ENCODE measurements around the gene PIEZO2.

The PIEZO2 gene

GRCh38 chr18:11165138-11165537, 15.8 kb upstream of the PIEZO2 start:
- H3F3A ChIP-seq (ENCODE audit: control insufficient read depth, insufficient read depth), result no peaks in the 10 kb centered on the region
- H3K27ac ChIP-seq (ENCODE audit: low read depth, low read length), result no peak overlapping the region
- H3K9me3 ChIP-seq (ENCODE audit: control insufficient read depth, insufficient read depth, low read length), result no peaks in the 10 kb centered on the region
- no peaks in the 10 kb centered on the region for H3K9me2 ChIP-seq (replicated peaks; ENCODE audit: control insufficient read depth, low read length)
- no peak overlapping the region for H3K4me3 ChIP-seq (ENCODE audit: low read length)
- no peak for TF ChIP-seq EZH2phosphoT487 (IDR thresholded peaks at IDR 0.05; ENCODE audit: borderline replicate concordance, low read length)
- TF ChIP-seq CTCF (IDR thresholded peaks at IDR 0.05; ENCODE audit: low read depth, low read length, poor library complexity, severe bottlenecking), result no peak
- H3K4me1 ChIP-seq (ENCODE audit: control insufficient read depth, low read length), result no peaks in the 10 kb centered on the region
- H3K27me3 ChIP-seq (ENCODE audit: control insufficient read depth, low read length), result no peaks in the 10 kb centered on the region
- no peak overlapping the region for H3K4me2 ChIP-seq (ENCODE audit: low read length)
- no peaks in the 10 kb centered on the region for H4K20me1 ChIP-seq (ENCODE audit: control insufficient read depth, insufficient read depth, low read depth, low read length)
- no peaks in the 10 kb centered on the region for H3K79me2 ChIP-seq (ENCODE audit: control insufficient read depth, low read length)
- no peaks in the 10 kb centered on the region for H3K36me3 ChIP-seq (ENCODE audit: control insufficient read depth, low read length)

GRCh38 chr18:11163665-11164064, 14.3 kb upstream of the PIEZO2 start:
- H3K9me2 ChIP-seq (replicated peaks; ENCODE audit: control insufficient read depth, low read length), result no peaks in the 10 kb centered on the region
- H3K79me2 ChIP-seq (ENCODE audit: control insufficient read depth, low read length), result no peaks in the 10 kb centered on the region
- TF ChIP-seq CTCF (IDR thresholded peaks at IDR 0.05; ENCODE audit: low read depth, low read length, poor library complexity, severe bottlenecking) (no peak), EZH2phosphoT487 (IDR thresholded peaks at IDR 0.05; ENCODE audit: borderline replicate concordance, low read length) (no peak)
- no peak overlapping the region for H3K4me3 ChIP-seq (ENCODE audit: low read length)
- H3K27me3 ChIP-seq (ENCODE audit: control insufficient read depth, low read length), result no peaks in the 10 kb centered on the region
- H3K36me3 ChIP-seq (ENCODE audit: control insufficient read depth, low read length), result no peaks in the 10 kb centered on the region
- no peak overlapping the region for H3K4me2 ChIP-seq (ENCODE audit: low read length)
- H4K20me1 ChIP-seq (ENCODE audit: control insufficient read depth, insufficient read depth, low read depth, low read length), result no peaks in the 10 kb centered on the region
- no peaks in the 10 kb centered on the region for H3K4me1 ChIP-seq (ENCODE audit: control insufficient read depth, low read length)
- no peaks in the 10 kb centered on the region for H3F3A ChIP-seq (ENCODE audit: control insufficient read depth, insufficient read depth)
- no peak overlapping the region for H3K27ac ChIP-seq (ENCODE audit: low read depth, low read length)
- no peaks in the 10 kb centered on the region for H3K9me3 ChIP-seq (ENCODE audit: control insufficient read depth, insufficient read depth, low read length)

- Histone ChIP-seq H3K4me1 (ENCODE audit: control insufficient read depth, low read length) (no peaks in the 10 kb centered on the region), H4K20me1 (ENCODE audit: control insufficient read depth, insufficient read depth, low read depth, low read length) (no peaks in the 10 kb centered on the region), H3K36me3 (ENCODE audit: control insufficient read depth, low read length) (no peaks in the 10 kb centered on the region), H3K79me2 (ENCODE audit: control insufficient read depth, low read length) (no peaks in the 10 kb centered on the region), H3F3A (ENCODE audit: control insufficient read depth, insufficient read depth) (no peaks in the 10 kb centered on the region), H3K4me3 (ENCODE audit: low read length) (no peak overlapping the region), H3K9me3 (ENCODE audit: control insufficient read depth, insufficient read depth, low read length) (no peaks in the 10 kb centered on the region), H3K27ac (ENCODE audit: low read depth, low read length) (no peak overlapping the region), H3K4me2 (ENCODE audit: low read length) (no peak overlapping the region), H3K27me3 (ENCODE audit: control insufficient read depth, low read length) (no peaks in the 10 kb centered on the region), H3K9me2 (replicated peaks; ENCODE audit: control insufficient read depth, low read length) (no peaks in the 10 kb centered on the region)
- TF ChIP-seq CTCF (IDR thresholded peaks at IDR 0.05; ENCODE audit: low read depth, low read length, poor library complexity, severe bottlenecking) (no peak), EZH2phosphoT487 (IDR thresholded peaks at IDR 0.05; ENCODE audit: borderline replicate concordance, low read length) (no peak)
These were observed 13.5 kb upstream of the PIEZO2 start for GRCh38 chr18:11162889-11163288.

GRCh38 chr18:11162462-11162861, 13.1 kb upstream of the PIEZO2 start:
- H3K4me2 ChIP-seq (ENCODE audit: low read length), result no peak overlapping the region
- H3K27me3 ChIP-seq (ENCODE audit: control insufficient read depth, low read length), result no peaks in the 10 kb centered on the region
- no peaks in the 10 kb centered on the region for H3K4me1 ChIP-seq (ENCODE audit: control insufficient read depth, low read length)
- H3K9me3 ChIP-seq (ENCODE audit: control insufficient read depth, insufficient read depth, low read length), result no peaks in the 10 kb centered on the region
- no peak overlapping the region for H3K27ac ChIP-seq (ENCODE audit: low read depth, low read length)
- H3K36me3 ChIP-seq (ENCODE audit: control insufficient read depth, low read length), result no peaks in the 10 kb centered on the region
- no peaks in the 10 kb centered on the region for H3K79me2 ChIP-seq (ENCODE audit: control insufficient read depth, low read length)
- no peaks in the 10 kb centered on the region for H3F3A ChIP-seq (ENCODE audit: control insufficient read depth, insufficient read depth)
- H4K20me1 ChIP-seq (ENCODE audit: control insufficient read depth, insufficient read depth, low read depth, low read length), result no peaks in the 10 kb centered on the region
- H3K9me2 ChIP-seq (replicated peaks; ENCODE audit: control insufficient read depth, low read length), result no peaks in the 10 kb centered on the region
- TF ChIP-seq CTCF (IDR thresholded peaks at IDR 0.05; ENCODE audit: low read depth, low read length, poor library complexity, severe bottlenecking) (no peak), EZH2phosphoT487 (IDR thresholded peaks at IDR 0.05; ENCODE audit: borderline replicate concordance, low read length) (no peak)
- no peak overlapping the region for H3K4me3 ChIP-seq (ENCODE audit: low read length)

Data from DOHH2 (cell line).